Prostate gland (tissue), 2 donors: ENCODE data around the gene NRXN3. TPM values are rescaled to one million over a fixed set of nuclear protein-coding genes. Genes with fewer than 3 reads are reported as not detected.

Experiments used
- DNase-seq: peaks from one replicate; pipeline ENCODE4 v3.0.0-alpha.2; 2019; ENCODE audit warnings: low spot score
- H3K27ac ChIP-seq, 2 donors: fragments of 200-600 bp; sonication (generic); 2 replicates each; pipeline ENCODE4 v1.5.1; 2017 to 2019
- H3K27me3 ChIP-seq: fragments of 200-600 bp; sonication (generic); replicated peaks from 2 replicates; pipeline ENCODE4 v1.5.1; 2019; ENCODE audit not compliant: insufficient read depth
- H3K36me3 ChIP-seq, 2 donors: fragments of 200-600 bp; sonication (generic); 1 replicate in 1 of 2; 2 replicates in 1 of 2; pipeline versions ENCODE4 v1.5.1 to v1.8.1; 2017 to 2019
- H3K4me1 ChIP-seq: fragments of 200-600 bp; sonication (generic); replicated peaks from 2 replicates; pipeline ENCODE4 v1.5.1; 2019
- H3K4me3 ChIP-seq, 2 donors: fragments of 200-600 bp; sonication (generic); 2 replicates each; pipeline ENCODE4 v1.5.1; 2017 to 2019
- H3K9me3 ChIP-seq: fragments of 200-600 bp; sonication (generic); 2 replicates; pipeline ENCODE4 v1.5.1; 2017
- CTCF ChIP-seq, 4 experiments: fragments of 200-600 bp in 2 of 4; fragments of 450-650 bp in 2 of 4; sonication (generic) in 2 of 4; IDR thresholded peaks; 1 replicate in 3 of 4; 2 replicates in 1 of 4; pipeline ENCODE4 v1.5.1; 2016 to 2019; ENCODE audit warnings: antibody characterized with exemption in 4 of 4, mild to moderate bottlenecking in 2 of 4, moderate library complexity in 2 of 4
- POLR2A ChIP-seq: fragments of 450-650 bp; IDR thresholded peaks from one replicate; pipeline ENCODE4 v1.6.1; 2016; ENCODE audit warnings: antibody characterized with exemption, mild to moderate bottlenecking
- POLR2AphosphoS5 ChIP-seq: sonication (generic); formaldehyde crosslinking; IDR thresholded peaks from one replicate; pipeline ENCODE4 v1.6.1; 2017; ENCODE audit warnings: antibody characterized with exemption
- WGBS: methylation state at CpG from one replicate; pipeline ENCODE4 v1.1.5; 2018; 5-methylcytosine and 5-hydroxymethylcytosine counted together
- intact Hi-C: fragments of 100-400 bp; cut with DNase I; formaldehyde crosslinking; loops from one replicate; pipeline ENCODE4 v1.14.2; 2022
- total RNA-seq, 2 donors: library from RNA; depleted of rRNA; stranded (reverse); fragments of >200 nt; gene quantifications; one replicate each; pipeline ENCODE4 v1.1.0, GENCODE V29; 2016

Gene NRXN3
- total RNA-seq, 2 donors from 2014 or later, result 6.6 to 8.2 TPM

- Histone ChIP-seq H3K27me3 (no peaks in the 10 kb centered on the region), H3K36me3 (no peaks in the 10 kb centered on the region), H3K4me1 (no peaks in the 10 kb centered on the region), H3K9me3 (no peaks in the 10 kb centered on the region), H3K27ac (no peak overlapping the region), H3K4me3 (no peak overlapping the region)
- 83% methylated on average over 4 of the region's 4 CpGs for WGBS
- intact Hi-C loops, result no loop called here
- no peak for DNase-seq
- TF ChIP-seq CTCF (IDR thresholded peaks at IDR 0.05), result no peak
- no peak for TF ChIP-seq POLR2AphosphoS5
These were observed 1006.9 kb downstream of the NRXN3 start for GRCh38 chr14:79177106-79177505.

GRCh38 chr14:79178719-79179118 is 1008.5 kb downstream of the NRXN3 start:
- Histone ChIP-seq H3K27ac (no peak overlapping the region), H3K36me3 (no peaks in the 10 kb centered on the region), H3K4me1 (no peaks in the 10 kb centered on the region), H3K27me3 (no peaks in the 10 kb centered on the region), H3K9me3 (no peaks in the 10 kb centered on the region), H3K4me3 (no peak overlapping the region)
- no peak for DNase-seq
- intact Hi-C loops, result no loop called here
- no peak for TF ChIP-seq POLR2AphosphoS5
- no peak for TF ChIP-seq CTCF (IDR thresholded peaks at IDR 0.05)
- no peak for TF ChIP-seq POLR2A

GRCh38 chr14:79179985-79180384 is 1009.8 kb downstream of the NRXN3 start:
- no peak for DNase-seq
- Histone ChIP-seq H3K27ac (no peak overlapping the region), H3K4me1 (no peaks in the 10 kb centered on the region), H3K36me3 (no peaks in the 10 kb centered on the region), H3K4me3 (no peak overlapping the region), H3K27me3 (no peaks in the 10 kb centered on the region), H3K9me3 (no peaks in the 10 kb centered on the region)
- intact Hi-C loops, result no loop called here
- WGBS, result 75% methylated on average over 4 of the region's 4 CpGs
- TF ChIP-seq CTCF (IDR thresholded peaks at IDR 0.05) (no peak), POLR2AphosphoS5 (no peak), POLR2A (no peak)

- Histone ChIP-seq H3K9me3 (no peaks in the 10 kb centered on the region), H3K27me3 (no peaks in the 10 kb centered on the region), H3K4me1 (no peaks in the 10 kb centered on the region), H3K27ac (no peak overlapping the region), H3K4me3 (no peak overlapping the region), H3K36me3 (no peaks in the 10 kb centered on the region)
- TF ChIP-seq CTCF (IDR thresholded peaks at IDR 0.05) (no peak), POLR2A (no peak), POLR2AphosphoS5 (no peak)
- WGBS, result 93% methylated on average over 4 of the region's 4 CpGs
- intact Hi-C loops, result no loop called here
- DNase-seq, result no peak
These were observed 1010.5 kb downstream of the NRXN3 start for GRCh38 chr14:79180656-79181055.

- no peak overlapping the region for H3K4me3 ChIP-seq
- H3K27ac ChIP-seq, result no peak overlapping the region
- no peaks in the 10 kb centered on the region for H3K9me3 ChIP-seq
- no peaks in the 10 kb centered on the region for H3K27me3 ChIP-seq
- intact Hi-C loops, result no loop called here
- no peaks in the 10 kb centered on the region for H3K36me3 ChIP-seq
- H3K4me1 ChIP-seq, result no peaks in the 10 kb centered on the region
- 76% methylated on average over 3 of the region's 3 CpGs for WGBS
- no peak for DNase-seq
- TF ChIP-seq POLR2A, result no peak
- no peak for TF ChIP-seq POLR2AphosphoS5
- no peak for TF ChIP-seq CTCF (IDR thresholded peaks at IDR 0.05)
These were observed 1016.4 kb downstream of the NRXN3 start for GRCh38 chr14:79186523-79186922.
